ENCODE measurements around the gene SEC61A1.

Gene SEC61A1

DNA sequence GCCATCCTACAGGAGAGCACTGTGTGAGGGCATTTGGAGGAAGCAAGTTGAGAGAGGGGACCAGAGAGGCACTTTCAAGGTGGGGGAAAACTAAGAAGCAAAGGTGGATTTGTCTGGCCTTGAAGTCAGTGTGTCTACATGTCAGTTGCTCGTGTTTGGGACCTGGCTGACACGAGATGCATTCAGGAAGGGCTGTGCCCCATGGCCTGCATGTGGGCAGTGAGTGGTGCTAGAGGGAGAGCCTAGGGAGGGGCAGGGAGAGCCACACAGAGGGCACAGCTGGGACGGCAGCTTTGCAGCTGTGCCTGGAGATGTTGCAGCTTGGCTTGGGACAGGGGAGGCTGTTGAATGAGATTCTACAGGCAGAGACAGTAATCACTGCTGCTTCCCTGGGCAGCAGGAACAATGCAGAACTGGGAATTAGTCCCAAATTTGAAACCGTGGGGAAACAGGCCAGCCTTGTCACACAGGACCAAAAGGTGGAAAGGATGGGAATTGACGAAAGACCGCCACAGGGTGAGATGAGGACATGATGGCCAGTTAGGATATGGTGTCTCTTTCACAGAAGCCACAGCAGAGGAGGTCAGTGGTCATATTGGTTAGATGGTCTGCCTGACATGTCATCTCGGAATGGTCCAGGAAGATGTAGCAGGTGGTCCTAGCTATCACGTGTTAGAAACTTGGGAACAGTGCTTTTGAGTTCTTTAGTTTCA lies 10.0 kb downstream of the SEC61A1 start:
- TF ChIP-seq ZFX (IDR thresholded peaks at IDR 0.05) = no peak
- TF ChIP-seq, protein P1, sequence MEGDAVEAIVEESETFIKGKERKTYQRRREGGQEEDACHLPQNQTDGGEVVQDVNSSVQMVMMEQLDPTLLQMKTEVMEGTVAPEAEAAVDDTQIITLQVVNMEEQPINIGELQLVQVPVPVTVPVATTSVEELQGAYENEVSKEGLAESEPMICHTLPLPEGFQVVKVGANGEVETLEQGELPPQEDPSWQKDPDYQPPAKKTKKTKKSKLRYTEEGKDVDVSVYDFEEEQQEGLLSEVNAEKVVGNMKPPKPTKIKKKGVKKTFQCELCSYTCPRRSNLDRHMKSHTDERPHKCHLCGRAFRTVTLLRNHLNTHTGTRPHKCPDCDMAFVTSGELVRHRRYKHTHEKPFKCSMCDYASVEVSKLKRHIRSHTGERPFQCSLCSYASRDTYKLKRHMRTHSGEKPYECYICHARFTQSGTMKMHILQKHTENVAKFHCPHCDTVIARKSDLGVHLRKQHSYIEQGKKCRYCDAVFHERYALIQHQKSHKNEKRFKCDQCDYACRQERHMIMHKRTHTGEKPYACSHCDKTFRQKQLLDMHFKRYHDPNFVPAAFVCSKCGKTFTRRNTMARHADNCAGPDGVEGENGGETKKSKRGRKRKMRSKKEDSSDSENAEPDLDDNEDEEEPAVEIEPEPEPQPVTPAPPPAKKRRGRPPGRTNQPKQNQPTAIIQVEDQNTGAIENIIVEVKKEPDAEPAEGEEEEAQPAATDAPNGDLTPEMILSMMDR (conservative IDR thresholded peaks at IDR 0.05) = no peak
- H3K27ac ChIP-seq = no peak overlapping the region

DNA sequence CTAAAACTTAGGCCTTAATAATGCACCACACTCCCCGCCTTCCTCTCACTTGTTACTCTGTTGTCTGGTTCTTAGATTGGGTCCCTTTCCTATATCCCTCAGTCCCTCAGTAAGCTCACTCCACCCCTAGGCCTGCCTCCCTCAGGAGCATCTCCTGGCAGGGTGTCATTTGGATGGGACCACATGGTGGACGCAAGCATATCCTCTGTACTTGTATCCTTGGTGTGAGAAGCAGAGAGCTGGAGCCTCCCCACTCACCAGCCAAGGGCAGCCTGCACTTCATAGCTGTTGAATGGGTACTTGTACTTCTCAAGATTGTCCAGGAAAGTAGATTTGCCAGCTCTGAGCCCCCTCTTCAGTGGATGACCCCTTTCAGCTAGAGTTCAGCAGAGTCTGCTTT lies 11.6 kb downstream of the SEC61A1 start:
- H3K27ac ChIP-seq = no peak overlapping the region
- no peak for TF ChIP-seq ZFX (IDR thresholded peaks at IDR 0.05)
- TF ChIP-seq, protein P1 (conservative IDR thresholded peaks at IDR 0.05) = no peak

DNA sequence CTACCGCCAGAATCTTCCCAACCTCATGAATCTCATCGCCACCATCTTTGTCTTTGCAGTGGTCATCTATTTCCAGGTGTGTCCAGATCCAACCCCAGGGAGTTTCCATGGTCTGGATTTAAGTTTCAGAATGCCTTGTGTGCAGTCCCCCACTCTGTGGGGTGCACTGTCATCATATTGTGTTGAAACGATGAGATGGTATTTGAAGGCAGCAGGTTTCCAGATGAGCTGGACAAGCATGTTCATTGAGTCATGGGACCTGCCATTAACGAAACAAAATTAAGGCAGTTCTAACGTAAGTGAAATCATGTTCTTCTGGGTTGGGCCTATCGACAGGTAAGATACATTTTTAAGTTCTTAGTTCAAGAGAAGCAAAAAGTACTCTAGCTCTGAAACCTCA lies 12.7 kb downstream of the SEC61A1 start:
- TF ChIP-seq ZFX (IDR thresholded peaks at IDR 0.05) = no peak
- TF ChIP-seq, protein P1 (conservative IDR thresholded peaks at IDR 0.05) = no peak
- H3K27ac ChIP-seq = no peak overlapping the region

DNA sequence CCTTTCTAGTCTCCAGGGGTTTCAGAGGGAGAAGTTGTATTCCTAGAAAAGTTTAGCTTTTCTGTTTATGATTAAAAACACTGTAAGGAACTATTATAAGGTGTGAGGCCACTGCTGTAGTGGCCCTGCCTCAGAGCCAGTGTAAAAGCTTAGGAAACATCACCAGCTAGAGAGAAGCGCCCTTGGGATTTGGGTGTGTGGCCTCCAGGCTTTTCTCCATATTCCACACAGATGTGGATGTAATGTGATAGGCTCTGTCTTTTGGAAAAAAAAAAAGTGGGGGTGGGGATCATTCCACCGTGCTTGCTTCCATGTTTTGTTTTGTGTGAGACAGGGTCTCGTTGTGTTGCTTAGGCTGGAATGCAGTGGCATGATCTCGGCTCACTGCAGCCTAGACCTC lies 13.9 kb downstream of the SEC61A1 start:
- H3K27ac ChIP-seq = no peak overlapping the region
- TF ChIP-seq ZFX (IDR thresholded peaks at IDR 0.05) = no peak
- TF ChIP-seq, protein P1 (conservative IDR thresholded peaks at IDR 0.05) = no peak

DNA sequence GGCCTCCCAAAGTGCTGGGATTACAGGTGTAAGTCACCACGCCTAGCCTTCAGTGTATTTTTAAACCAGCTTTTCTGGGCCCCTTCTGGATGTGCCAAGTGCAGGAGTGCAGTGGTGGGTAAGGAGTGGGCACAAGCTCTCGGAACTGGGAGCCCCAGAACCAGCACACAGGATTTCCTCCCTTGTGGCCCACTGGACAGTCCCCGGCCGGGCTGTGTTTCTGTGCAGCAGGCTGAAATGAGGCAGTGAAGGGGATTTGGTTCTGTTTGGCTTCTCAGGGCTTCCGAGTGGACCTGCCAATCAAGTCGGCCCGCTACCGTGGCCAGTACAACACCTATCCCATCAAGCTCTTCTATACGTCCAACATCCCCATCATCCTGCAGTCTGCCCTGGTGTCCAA lies 14.4 kb downstream of the SEC61A1 start:
- no peak for TF ChIP-seq ZFX (IDR thresholded peaks at IDR 0.05)
- TF ChIP-seq, protein P1 (conservative IDR thresholded peaks at IDR 0.05) = no peak
- H3K27ac ChIP-seq = no peak overlapping the region

DNA sequence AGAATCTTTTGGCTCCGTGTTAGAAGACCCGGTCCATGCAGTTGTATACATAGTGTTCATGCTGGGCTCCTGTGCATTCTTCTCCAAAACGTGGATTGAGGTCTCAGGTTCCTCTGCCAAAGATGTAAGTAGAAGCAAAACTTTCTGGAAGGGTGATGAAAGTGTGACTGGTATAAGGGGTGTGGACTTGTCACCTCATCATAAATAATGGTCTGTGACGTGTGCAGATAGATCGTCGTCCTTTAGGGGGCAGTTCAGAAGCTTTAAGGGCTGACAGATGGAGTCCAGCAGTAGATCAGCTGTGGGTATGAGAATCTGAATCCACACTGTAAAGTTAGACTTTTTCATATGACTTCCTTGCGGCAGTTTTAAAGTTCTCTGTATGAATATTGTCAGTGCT lies 15.3 kb downstream of the SEC61A1 start:
- H3K27ac ChIP-seq = no peak overlapping the region
- TF ChIP-seq, protein P1 (conservative IDR thresholded peaks at IDR 0.05) = no peak

DNA sequence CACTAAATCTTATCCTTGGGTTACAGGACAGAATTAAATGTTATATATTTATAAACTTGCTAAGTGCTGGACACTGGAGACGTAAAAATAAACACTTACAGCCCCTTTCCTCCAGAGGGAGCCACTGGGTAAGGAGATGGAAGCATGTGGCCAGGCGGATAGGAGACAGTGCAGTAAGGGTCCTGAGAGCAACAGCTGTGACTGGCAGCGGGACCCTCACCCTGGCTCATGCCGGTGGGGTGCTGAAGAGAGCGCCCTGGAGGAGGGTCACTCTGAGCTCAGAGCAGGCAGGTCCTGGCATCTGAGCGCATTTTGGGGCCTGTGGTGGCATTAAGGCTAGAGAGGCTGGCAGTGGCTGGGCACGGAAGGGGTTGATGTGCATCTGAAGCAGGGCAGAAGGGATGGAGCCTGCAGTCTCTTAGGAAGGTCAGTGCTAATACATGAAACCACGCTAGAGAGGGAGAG lies 16.0 kb downstream of the SEC61A1 start:
- no peak overlapping the region for H3K27ac ChIP-seq
- no peak for TF ChIP-seq ZFX (IDR thresholded peaks at IDR 0.05)
- TF ChIP-seq, protein P1 (conservative IDR thresholded peaks at IDR 0.05) = peak; percentile 87

Measured in C4-2B (cell line).